ENCODE data around the gene KRT75.

KRT75 gene

GRCh38 chr12:52474212-52474611 lies 40.0 kb upstream of the KRT75 start:
- H3K79me2 ChIP-seq (ENCODE audit: control insufficient read depth, low read length), result no peaks in the 10 kb centered on the region
- no peak overlapping the region for H3K4me2 ChIP-seq (ENCODE audit: low read length)
- no peak for TF ChIP-seq EZH2phosphoT487 (IDR thresholded peaks at IDR 0.05; ENCODE audit: borderline replicate concordance, low read length)
- H3K27me3 ChIP-seq (ENCODE audit: control insufficient read depth, low read length), result no peaks in the 10 kb centered on the region
- no peaks in the 10 kb centered on the region for H3K36me3 ChIP-seq (ENCODE audit: control insufficient read depth, low read length)
- H3F3A ChIP-seq (ENCODE audit: control insufficient read depth, insufficient read depth), result no peaks in the 10 kb centered on the region
- H3K9me2 ChIP-seq (replicated peaks; ENCODE audit: control insufficient read depth, low read length), result no peaks in the 10 kb centered on the region
- no peaks in the 10 kb centered on the region for H4K20me1 ChIP-seq (ENCODE audit: control insufficient read depth, insufficient read depth, low read depth, low read length)
- no peak overlapping the region for H3K4me3 ChIP-seq (ENCODE audit: low read length)
- H3K9me3 ChIP-seq (ENCODE audit: control insufficient read depth, insufficient read depth, low read length), result no peaks in the 10 kb centered on the region
- no peaks in the 10 kb centered on the region for H3K4me1 ChIP-seq (ENCODE audit: control insufficient read depth, low read length)
- H3K27ac ChIP-seq (ENCODE audit: low read depth, low read length), result no peak overlapping the region

- Histone ChIP-seq H3F3A (ENCODE audit: control insufficient read depth, insufficient read depth) (no peaks in the 10 kb centered on the region), H3K36me3 (ENCODE audit: control insufficient read depth, low read length) (no peaks in the 10 kb centered on the region), H3K4me2 (ENCODE audit: low read length) (no peak within 1 kb of the TSS), H3K4me3 (ENCODE audit: low read length) (no peak within 1 kb of the TSS), H4K20me1 (ENCODE audit: control insufficient read depth, insufficient read depth, low read depth, low read length) (no peaks in the 10 kb centered on the region), H3K79me2 (ENCODE audit: control insufficient read depth, low read length) (no peaks in the 10 kb centered on the region), H3K9me2 (replicated peaks; ENCODE audit: control insufficient read depth, low read length) (no peaks in the 10 kb centered on the region), H3K27me3 (ENCODE audit: control insufficient read depth, low read length) (no peaks in the 10 kb centered on the region), H3K9me3 (ENCODE audit: control insufficient read depth, insufficient read depth, low read length) (no peaks in the 10 kb centered on the region), H3K27ac (ENCODE audit: low read depth, low read length) (no peak within 1 kb of the TSS), H3K4me1 (ENCODE audit: control insufficient read depth, low read length) (no peaks in the 10 kb centered on the region)
- TF ChIP-seq EZH2phosphoT487 (IDR thresholded peaks at IDR 0.05; ENCODE audit: borderline replicate concordance, low read length), result no peak
- TF ChIP-seq, protein P1, sequence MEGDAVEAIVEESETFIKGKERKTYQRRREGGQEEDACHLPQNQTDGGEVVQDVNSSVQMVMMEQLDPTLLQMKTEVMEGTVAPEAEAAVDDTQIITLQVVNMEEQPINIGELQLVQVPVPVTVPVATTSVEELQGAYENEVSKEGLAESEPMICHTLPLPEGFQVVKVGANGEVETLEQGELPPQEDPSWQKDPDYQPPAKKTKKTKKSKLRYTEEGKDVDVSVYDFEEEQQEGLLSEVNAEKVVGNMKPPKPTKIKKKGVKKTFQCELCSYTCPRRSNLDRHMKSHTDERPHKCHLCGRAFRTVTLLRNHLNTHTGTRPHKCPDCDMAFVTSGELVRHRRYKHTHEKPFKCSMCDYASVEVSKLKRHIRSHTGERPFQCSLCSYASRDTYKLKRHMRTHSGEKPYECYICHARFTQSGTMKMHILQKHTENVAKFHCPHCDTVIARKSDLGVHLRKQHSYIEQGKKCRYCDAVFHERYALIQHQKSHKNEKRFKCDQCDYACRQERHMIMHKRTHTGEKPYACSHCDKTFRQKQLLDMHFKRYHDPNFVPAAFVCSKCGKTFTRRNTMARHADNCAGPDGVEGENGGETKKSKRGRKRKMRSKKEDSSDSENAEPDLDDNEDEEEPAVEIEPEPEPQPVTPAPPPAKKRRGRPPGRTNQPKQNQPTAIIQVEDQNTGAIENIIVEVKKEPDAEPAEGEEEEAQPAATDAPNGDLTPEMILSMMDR (IDR thresholded peaks at IDR 0.05; ENCODE audit: low read depth, low read length, poor library complexity, severe bottlenecking), result no peak
Measured at GRCh38 chr12:52473768-52474167, 39.6 kb upstream of the KRT75 start, which contains the start of gene KRT6C. KRT6C (minus strand) TSS chr12:52473805; CDS start chr12:52473737, 68 bp downstream.

DNA sequence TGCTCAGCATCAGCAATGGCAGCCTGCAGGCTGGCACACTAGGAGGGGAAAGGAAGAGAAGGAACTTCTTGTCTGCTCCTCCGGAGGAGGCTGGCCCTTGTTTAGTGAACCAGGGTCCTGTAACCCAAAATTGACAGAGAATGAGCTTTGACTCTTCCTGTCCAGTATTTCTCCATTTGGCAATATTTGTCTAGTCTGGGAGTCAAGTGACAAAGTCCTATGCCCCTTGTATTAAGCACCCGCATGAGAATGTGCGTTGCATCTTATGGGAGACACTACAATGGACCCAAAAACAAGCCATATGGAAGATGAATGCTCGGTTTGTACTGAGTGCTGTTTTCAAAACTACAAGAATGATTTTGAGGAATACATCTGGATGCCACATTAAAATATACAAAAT lies 35.7 kb upstream of the KRT75 start:
- Histone ChIP-seq H4K20me1 (ENCODE audit: control insufficient read depth, insufficient read depth, low read depth, low read length) (no peaks in the 10 kb centered on the region), H3K4me1 (ENCODE audit: control insufficient read depth, low read length) (no peaks in the 10 kb centered on the region), H3K9me2 (replicated peaks; ENCODE audit: control insufficient read depth, low read length) (no peaks in the 10 kb centered on the region), H3K79me2 (ENCODE audit: control insufficient read depth, low read length) (no peaks in the 10 kb centered on the region), H3K36me3 (ENCODE audit: control insufficient read depth, low read length) (no peaks in the 10 kb centered on the region), H3F3A (ENCODE audit: control insufficient read depth, insufficient read depth) (no peaks in the 10 kb centered on the region), H3K27me3 (ENCODE audit: control insufficient read depth, low read length) (no peaks in the 10 kb centered on the region; the same call in 1 of the 2 replicates), H3K9me3 (ENCODE audit: control insufficient read depth, insufficient read depth, low read length) (no peaks in the 10 kb centered on the region), H3K27ac (ENCODE audit: low read depth, low read length) (no peak overlapping the region), H3K4me3 (ENCODE audit: low read length) (no peak overlapping the region), H3K4me2 (ENCODE audit: low read length) (no peak overlapping the region)
- TF ChIP-seq EZH2phosphoT487 (IDR thresholded peaks at IDR 0.05; ENCODE audit: borderline replicate concordance, low read length), result no peak
- TF ChIP-seq, protein P1 (IDR thresholded peaks at IDR 0.05; ENCODE audit: low read depth, low read length, poor library complexity, severe bottlenecking), result no peak

GRCh38 chr12:52464897-52465296 lies 30.7 kb upstream of the KRT75 start:
- Histone ChIP-seq H3K4me1 (ENCODE audit: control insufficient read depth, low read length) (no peaks in the 10 kb centered on the region), H3K4me2 (ENCODE audit: low read length) (no peak overlapping the region), H3K36me3 (ENCODE audit: control insufficient read depth, low read length) (no peaks in the 10 kb centered on the region), H3K9me2 (replicated peaks; ENCODE audit: control insufficient read depth, low read length) (no peaks in the 10 kb centered on the region), H3K27me3 (ENCODE audit: control insufficient read depth, low read length) (peaks cover 7% of the 10 kb centered on the region), H3K9me3 (ENCODE audit: control insufficient read depth, insufficient read depth, low read length) (no peaks in the 10 kb centered on the region), H3K79me2 (ENCODE audit: control insufficient read depth, low read length) (no peaks in the 10 kb centered on the region), H4K20me1 (ENCODE audit: control insufficient read depth, insufficient read depth, low read depth, low read length) (no peaks in the 10 kb centered on the region), H3K4me3 (ENCODE audit: low read length) (no peak overlapping the region), H3K27ac (ENCODE audit: low read depth, low read length) (no peak overlapping the region), H3F3A (ENCODE audit: control insufficient read depth, insufficient read depth) (no peaks in the 10 kb centered on the region)
- no peak for TF ChIP-seq EZH2phosphoT487 (IDR thresholded peaks at IDR 0.05; ENCODE audit: borderline replicate concordance, low read length)
- TF ChIP-seq, protein P1 (IDR thresholded peaks at IDR 0.05; ENCODE audit: low read depth, low read length, poor library complexity, severe bottlenecking), result no peak
